ENCODE results near the gene FPGS. TPM values are rescaled to one million over a fixed set of nuclear protein-coding genes. Genes with fewer than 3 reads are reported as not detected.

The FPGS gene
- total RNA-seq (2022; extraction: Qiagen RNA extraction; ENCODE audit: low read depth): 39.9 to 58.3 TPM (median 48.9 TPM) in 5 replicates

GRCh38 chr9:127802576-127803443, at the start of gene FPGS:
Gene FPGS (plus strand): TSS chr9:127802882. CDS start chr9:127802925, 43 bp downstream.

GRCh38 chr9:127778280-127779135, 24.2 kb upstream of the FPGS start, which contains the start of gene SH2D3C:
Gene SH2D3C (minus strand): TSS chr9:127778666. CDS start chr9:127778627, 39 bp downstream.

GRCh38 chr9:127785933-127786772, 16.5 kb upstream of the FPGS start, which contains the start of gene CDK9:
Gene CDK9 (plus strand): TSS chr9:127786034. CDS start chr9:127786149, 115 bp downstream.

GRCh38 chr9:127854184-127854806, 51.6 kb downstream of the FPGS start, which contains the start of gene ENG:
Gene ENG (minus strand): TSS chr9:127854658. CDS start chr9:127854355, 303 bp downstream.

Other genes starting within 250 kb of the FPGS start
- gene STXBP1, start 190.6 kb upstream of the FPGS start, total RNA-seq (2022; extraction: Qiagen RNA extraction; ENCODE audit: low read depth): 14.4 to 19.3 TPM (median 18.2 TPM) in 5 replicates
- gene CFAP157, start 95.9 kb upstream of the FPGS start, total RNA-seq (2022; extraction: Qiagen RNA extraction; ENCODE audit: low read depth): 0.09 TPM in 1 of 5 replicates, not detected in the others
- 9.0 to 23.4 TPM (median 17.6 TPM) in 5 replicates for gene PTRH1, start 87.2 kb upstream of the FPGS start, total RNA-seq (2022; extraction: Qiagen RNA extraction; ENCODE audit: low read depth)
- 0.05 TPM in 1 of 5 replicates, not detected in the others for gene TTC16, start 86.8 kb upstream of the FPGS start, total RNA-seq (2022; extraction: Qiagen RNA extraction; ENCODE audit: low read depth)
- gene TOR2A, start 67.6 kb upstream of the FPGS start, total RNA-seq (2022; extraction: Qiagen RNA extraction; ENCODE audit: low read depth): 7.4 to 16.0 TPM (median 14.9 TPM) in 5 replicates
- 0.12 to 0.40 TPM (median 0.15 TPM) in 3 of 5 replicates, not detected in the others for gene SH2D3C, start 24.2 kb upstream of the FPGS start, total RNA-seq (2022; extraction: Qiagen RNA extraction; ENCODE audit: low read depth)
- 40.0 to 51.7 TPM (median 44.6 TPM) in 5 replicates for gene CDK9, start 16.8 kb upstream of the FPGS start, total RNA-seq (2022; extraction: Qiagen RNA extraction; ENCODE audit: low read depth)
- gene ENG, start 51.8 kb downstream of the FPGS start, total RNA-seq (2022; extraction: Qiagen RNA extraction; ENCODE audit: low read depth): 0.09 to 0.16 TPM (median 0.11 TPM) in 5 replicates
- 37.7 to 85.9 TPM (median 77.5 TPM) in 5 replicates for gene AK1, start 74.8 kb downstream of the FPGS start, total RNA-seq (2022; extraction: Qiagen RNA extraction; ENCODE audit: low read depth)
- gene ST6GALNAC6, start 96.7 kb downstream of the FPGS start, total RNA-seq (2022; extraction: Qiagen RNA extraction; ENCODE audit: low read depth): 19.1 to 27.6 TPM (median 21.0 TPM) in 5 replicates
- gene ST6GALNAC4, start 114.2 kb downstream of the FPGS start, total RNA-seq (2022; extraction: Qiagen RNA extraction; ENCODE audit: low read depth): 9.1 to 22.7 TPM (median 18.4 TPM) in 5 replicates
- gene PIP5KL1, start 127.9 kb downstream of the FPGS start, total RNA-seq (2022; extraction: Qiagen RNA extraction; ENCODE audit: low read depth): 0.75 to 2.7 TPM (median 2.0 TPM) in 5 replicates
- 34.0 to 47.1 TPM (median 44.5 TPM) in 5 replicates for gene DPM2, start 135.0 kb downstream of the FPGS start, total RNA-seq (2022; extraction: Qiagen RNA extraction; ENCODE audit: low read depth)
- 39.5 to 62.3 TPM (median 58.8 TPM) in 5 replicates for gene EEIG1, start 178.1 kb downstream of the FPGS start, total RNA-seq (2022; extraction: Qiagen RNA extraction; ENCODE audit: low read depth)